Fibroblast of peridontal ligament (primary cell): Measurements from ENCODE around the gene CEP152.

ENCODE experiments used
- DNase-seq: peaks from one replicate; pipeline ENCODE4 v3.0.0-alpha.2; 2010; ENCODE audit errors: extremely low read depth

Gene CEP152

GRCh38 chr15:48811325-48811958, 573 bp upstream of the CEP152 start:
- DNase-seq = no peak

DNA sequence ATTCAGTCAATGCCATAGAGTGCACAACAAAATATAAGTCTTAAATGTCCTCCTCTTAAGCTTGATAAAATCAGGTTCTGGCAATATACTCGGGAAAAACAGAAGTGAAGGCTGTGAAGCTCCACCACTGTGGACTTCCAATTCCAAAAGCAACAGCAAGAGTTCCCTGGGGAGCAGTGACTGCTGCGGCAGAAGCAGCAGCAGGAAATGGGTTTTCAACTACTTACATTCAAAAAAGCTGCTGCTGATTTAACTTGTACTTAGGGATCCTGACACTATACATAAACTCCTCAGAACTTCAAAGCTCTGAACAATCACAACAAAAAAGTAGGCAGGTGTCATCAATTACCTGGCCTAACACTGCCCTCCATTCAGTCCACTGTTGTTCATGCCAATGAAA, 4.7 kb downstream of the CEP152 start:
- DNase-seq = peak; percentile 46

DNA sequence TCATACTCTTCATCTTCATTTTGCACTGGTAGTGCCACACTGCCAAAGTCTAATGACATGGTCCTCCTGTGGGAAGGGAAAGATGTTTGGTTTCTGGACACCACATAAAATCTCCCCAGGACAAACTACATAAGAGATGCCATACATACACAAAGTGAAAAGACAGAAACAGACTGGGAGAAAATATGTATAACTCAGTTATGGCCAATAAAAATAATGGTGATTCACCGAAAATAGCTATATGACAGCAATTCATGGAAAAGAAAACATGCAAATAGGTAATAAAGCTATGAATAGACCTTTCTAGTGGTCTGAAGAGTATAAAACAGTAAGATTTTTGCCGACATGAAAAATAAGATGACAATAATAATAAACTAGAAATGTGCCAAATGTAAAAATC, 5.3 kb downstream of the CEP152 start:
- no peak for DNase-seq

GRCh38 chr15:48803877-48804276, 7.0 kb downstream of the CEP152 start:
- DNase-seq = no peak

- peak; percentile 96 for DNase-seq
These were observed 8.0 kb downstream of the CEP152 start for GRCh38 chr15:48802867-48803266.

- no peak for DNase-seq
These were observed 8.6 kb downstream of the CEP152 start for GRCh38 chr15:48802257-48802656.

GRCh38 chr15:48800811-48801455, 9.9 kb downstream of the CEP152 start:
- peak; percentile 80 for DNase-seq

DNA sequence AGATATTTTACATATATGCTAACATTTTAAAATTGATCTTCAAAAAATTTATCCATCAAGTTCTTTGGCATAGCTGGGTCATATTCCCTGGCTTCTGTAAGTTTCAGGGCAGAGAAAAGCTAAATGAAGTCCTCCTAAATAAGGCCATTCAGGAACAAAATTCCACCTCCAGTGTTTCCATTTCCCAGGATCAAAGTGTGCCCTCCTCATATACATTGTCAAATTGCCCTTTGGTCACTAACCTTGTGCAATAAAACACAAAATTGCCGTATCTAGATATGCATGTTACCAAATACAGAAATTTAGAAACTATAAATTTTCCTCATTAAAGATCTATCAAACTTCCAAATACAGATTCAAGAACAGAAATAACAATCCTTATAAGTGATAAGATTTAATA, 10.6 kb downstream of the CEP152 start:
- DNase-seq = peak; percentile 20

DNA sequence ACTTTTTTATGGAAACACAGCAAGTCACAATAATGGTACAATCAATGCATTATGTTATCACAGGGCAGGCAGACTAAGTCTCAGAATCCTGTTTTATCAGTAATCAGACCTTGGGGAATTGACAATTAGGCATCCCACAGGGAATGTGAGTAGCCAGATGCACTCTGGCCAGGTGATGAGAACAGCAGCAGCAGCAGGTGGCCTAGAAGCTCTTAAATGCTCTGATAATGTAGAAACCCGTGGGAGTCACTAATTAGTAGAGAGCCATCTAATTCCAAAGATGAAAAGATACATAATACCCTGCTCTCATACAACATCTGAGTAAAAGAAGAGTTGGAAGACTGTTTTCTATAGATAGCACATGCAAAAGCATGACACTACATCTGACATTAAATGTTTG, 12.6 kb downstream of the CEP152 start:
- peak; percentile 31 for DNase-seq

GRCh38 chr15:48796930-48797329, 13.9 kb downstream of the CEP152 start:
- DNase-seq = peak; percentile 79

DNA sequence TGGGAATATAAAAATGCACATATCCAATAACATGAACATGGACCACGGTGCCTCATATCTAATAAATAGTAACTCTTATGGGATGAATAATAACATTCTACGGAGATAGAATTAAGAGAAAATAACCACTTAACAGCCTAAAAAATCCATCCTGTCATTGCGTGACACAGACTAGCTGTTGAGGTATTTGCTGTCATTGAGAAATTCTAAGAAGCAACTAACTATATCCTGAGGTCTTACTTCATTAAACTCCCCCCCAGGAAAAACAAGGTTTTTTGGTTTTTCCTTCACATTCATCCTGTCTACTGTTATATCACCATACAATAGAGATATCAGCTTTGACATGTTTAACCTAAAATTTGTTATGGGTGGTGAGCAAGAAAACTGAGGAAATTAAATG, 14.3 kb downstream of the CEP152 start:
- peak; percentile 59 for DNase-seq

- peak; percentile 13 for DNase-seq
These were observed 15.0 kb downstream of the CEP152 start for GRCh38 chr15:48795901-48796300.

GRCh38 chr15:48794697-48795134, 16.2 kb downstream of the CEP152 start:
- DNase-seq = peak; percentile 70

DNA sequence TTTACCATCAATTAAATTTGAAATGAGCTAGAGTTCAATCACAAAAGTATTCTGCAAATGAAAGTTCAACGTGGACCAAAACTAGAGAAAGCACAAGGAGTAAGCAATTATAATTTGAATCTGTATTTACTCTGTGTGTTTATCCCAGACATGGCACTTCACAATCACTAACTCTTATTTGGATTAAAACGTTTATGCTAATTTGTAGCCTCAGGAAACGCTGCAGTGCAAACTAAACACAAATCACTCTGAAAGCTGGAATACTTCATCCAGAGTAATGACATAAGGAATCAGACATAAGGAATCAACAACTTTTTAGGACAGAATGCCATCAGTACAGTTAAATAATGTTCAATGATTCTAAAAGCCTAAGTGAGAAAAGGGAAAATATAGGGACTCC, 18.5 kb downstream of the CEP152 start:
- no peak for DNase-seq

DNA sequence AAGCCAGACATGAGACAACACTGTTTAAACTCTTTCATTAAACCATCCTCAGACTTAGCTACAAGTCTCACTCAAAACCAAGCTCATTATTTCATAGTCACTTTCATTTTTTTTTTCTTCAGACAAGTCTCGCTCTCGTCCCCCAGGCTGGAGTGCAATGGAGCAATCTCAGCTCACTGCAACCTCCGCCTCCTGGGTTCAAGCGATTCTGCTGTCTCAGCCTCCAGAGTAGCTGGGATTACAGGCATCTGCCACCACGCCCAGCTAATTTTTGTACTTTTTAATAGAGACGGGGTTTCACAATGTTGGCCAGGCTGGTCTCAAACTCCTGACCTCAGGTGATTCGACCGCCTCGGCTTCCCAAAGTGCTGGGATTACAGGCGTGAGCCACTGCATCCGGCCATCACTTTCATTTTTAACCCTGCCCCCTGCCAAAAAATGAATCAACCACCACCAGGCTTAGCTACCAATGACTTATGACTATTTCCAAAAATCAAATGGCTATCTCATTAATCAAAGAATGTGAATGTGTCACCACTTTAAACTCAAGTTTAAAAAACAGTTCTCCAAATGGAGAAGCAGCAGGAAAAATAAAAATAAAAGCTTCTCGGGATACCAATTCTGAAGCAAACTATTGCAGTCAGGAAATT, 20.3 kb downstream of the CEP152 start:
- DNase-seq = peak; percentile 20

- no peak for DNase-seq
These were observed 25.2 kb downstream of the CEP152 start for GRCh38 chr15:48785712-48786111.

DNA sequence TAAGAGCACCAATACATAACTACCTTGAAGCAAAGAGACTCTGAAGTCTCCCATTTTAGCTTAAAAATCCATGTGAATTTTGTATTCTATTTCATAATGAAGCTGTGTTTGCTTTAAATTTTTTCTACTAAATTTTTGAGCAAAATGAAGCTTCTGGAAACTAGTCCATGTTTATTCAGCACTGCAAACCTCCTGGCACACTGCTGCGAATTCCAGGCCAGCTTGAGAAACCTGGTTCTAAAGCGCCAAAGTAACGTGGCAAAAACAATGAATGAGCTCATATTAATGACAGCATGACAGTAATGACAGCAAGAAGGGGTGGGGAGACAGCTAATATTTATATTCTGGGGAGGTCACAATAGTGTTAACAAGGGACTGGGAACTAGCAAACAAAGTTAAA, 25.7 kb downstream of the CEP152 start:
- DNase-seq = no peak

DNA sequence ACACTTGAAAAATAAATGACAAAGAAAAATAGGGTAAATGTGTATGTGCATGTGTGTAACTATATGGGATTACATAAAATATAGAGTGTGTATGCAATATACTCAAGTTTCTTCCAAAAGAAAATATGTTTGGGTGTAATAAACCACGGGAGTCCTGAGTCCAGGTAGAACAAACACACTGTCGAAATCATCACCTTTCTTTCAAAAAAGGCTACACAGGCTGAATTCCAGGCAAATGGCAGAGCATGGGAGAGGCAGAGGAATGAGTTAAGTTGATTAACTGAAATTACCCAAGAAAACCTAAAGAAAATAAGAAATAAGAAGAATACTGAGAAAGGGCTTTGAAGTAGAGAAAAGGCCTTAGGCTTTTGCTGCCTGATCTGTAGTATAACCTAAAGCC, 26.1 kb downstream of the CEP152 start:
- DNase-seq = no peak

DNA sequence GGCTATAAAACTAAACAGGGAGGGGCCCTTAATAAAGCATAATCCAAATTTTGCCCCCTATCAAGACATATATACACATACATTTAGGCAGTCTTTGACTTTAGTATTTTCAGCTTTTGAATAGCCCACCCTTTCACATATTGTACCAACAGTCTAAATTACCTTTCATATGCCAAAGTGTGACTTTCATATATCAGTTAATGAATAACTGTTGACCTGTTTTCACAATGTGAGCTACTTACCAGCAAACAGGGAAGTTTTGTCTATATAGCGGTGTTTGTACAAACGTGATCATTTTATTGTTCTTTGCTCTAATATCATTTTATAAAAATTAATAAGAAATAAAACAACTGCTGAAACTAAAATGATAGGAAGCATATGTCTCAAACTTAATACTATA, 28.0 kb downstream of the CEP152 start:
- no peak for DNase-seq

DNA sequence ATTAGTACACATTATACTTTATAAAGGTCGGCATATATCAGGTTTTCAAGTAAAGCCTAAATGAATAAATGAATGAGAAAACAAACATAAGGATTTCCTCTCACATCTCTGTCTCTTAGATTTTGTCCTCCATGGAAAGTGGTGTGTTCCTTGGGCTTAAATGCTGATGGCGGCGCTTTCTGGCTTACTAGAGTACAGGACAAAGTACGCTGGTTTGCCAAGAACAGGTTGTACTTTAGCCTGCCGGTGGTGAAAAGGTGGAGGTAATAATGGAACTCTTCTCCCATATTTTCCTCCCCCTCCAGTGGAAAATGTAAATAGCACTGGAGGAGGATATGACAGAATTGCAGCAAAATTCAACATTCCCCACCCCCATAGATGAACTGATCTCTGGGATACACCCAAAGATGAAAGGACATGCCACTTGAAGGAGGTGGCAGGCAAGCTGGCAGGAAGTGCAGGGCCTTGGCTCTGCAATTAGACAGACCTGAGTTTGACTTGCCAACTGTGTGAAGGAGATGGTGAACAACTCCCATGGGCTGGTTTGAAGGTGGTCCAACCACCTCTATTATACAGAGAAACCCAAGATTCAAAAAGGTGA, 29.3 kb downstream of the CEP152 start:
- no peak for DNase-seq

- DNase-seq = no peak
These were observed 29.9 kb downstream of the CEP152 start for GRCh38 chr15:48781017-48781416.

- no peak for DNase-seq
These were observed 32.5 kb downstream of the CEP152 start for GRCh38 chr15:48778331-48778730.
